WI38 (cell line): ENCODE results near the gene GADD45GIP1.

Source experiments
- H3K4me3 ChIP-seq: 2 replicates; pipeline ENCODE4 v1.5.1; 2011; ENCODE audit warnings: low read depth, mild to moderate bottlenecking, control low read depth, low read length
- TF ChIP-seq, protein P1 (sequence below): IDR thresholded peaks from 2 replicates; pipeline ENCODE4 v1.5.1; 2012; ENCODE audit warnings: low read depth, mild to moderate bottlenecking, control low read depth, low read length

GADD45GIP1 gene

DNA sequence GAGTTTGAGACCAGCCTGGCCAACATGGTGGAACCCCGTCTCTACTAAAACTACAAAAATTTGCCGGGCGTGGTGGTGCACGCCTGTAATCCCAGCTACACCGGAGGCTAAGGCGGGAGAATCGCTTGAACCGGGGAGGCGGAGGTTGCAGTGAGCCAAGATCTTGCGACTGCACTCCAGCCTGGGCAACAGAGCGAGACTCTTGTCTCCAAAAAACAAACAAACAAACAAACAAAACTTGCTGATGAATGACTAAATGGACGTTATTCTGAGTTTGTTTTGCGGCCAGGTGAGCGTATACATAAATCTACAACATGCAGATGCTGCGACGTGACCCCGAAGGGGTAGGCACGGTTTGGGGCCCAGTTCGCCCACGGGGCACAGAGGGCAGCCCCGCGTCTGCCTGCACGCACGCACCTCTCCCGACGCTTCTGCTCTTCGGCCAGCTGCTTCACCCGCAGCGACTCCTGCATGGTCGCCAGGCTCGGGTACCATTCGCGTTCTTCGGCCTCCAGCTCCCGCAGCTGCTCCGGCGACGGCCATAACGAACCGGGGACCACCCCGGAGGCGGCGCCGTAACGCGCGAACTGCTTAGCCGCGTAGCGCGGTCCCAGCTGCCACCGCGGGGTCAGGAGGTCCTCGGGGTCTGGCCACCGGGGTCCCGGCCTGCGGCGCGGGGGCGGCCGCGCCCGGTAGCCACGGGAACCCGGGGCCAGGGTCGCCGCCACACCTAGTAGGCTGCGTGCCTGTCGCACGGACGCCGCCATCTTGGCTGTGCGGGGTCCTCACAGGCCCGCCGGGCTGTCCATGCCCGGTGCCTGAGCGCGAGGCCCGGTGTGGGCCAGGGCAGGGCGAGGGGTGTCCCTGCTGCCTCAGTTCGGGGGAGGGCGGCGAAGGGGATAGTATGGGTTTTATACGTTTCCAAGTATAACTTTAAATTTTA, at the start of gene GADD45GIP1:
Gene GADD45GIP1 (minus strand): TSS at position 778 of the 943 bp plus-strand sequence. CDS start 11 bp downstream, at position 767.
- TF ChIP-seq, protein P1, sequence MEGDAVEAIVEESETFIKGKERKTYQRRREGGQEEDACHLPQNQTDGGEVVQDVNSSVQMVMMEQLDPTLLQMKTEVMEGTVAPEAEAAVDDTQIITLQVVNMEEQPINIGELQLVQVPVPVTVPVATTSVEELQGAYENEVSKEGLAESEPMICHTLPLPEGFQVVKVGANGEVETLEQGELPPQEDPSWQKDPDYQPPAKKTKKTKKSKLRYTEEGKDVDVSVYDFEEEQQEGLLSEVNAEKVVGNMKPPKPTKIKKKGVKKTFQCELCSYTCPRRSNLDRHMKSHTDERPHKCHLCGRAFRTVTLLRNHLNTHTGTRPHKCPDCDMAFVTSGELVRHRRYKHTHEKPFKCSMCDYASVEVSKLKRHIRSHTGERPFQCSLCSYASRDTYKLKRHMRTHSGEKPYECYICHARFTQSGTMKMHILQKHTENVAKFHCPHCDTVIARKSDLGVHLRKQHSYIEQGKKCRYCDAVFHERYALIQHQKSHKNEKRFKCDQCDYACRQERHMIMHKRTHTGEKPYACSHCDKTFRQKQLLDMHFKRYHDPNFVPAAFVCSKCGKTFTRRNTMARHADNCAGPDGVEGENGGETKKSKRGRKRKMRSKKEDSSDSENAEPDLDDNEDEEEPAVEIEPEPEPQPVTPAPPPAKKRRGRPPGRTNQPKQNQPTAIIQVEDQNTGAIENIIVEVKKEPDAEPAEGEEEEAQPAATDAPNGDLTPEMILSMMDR: no peak
- H3K4me3 ChIP-seq: peak within 1 kb of the TSS; percentile 86

DNA sequence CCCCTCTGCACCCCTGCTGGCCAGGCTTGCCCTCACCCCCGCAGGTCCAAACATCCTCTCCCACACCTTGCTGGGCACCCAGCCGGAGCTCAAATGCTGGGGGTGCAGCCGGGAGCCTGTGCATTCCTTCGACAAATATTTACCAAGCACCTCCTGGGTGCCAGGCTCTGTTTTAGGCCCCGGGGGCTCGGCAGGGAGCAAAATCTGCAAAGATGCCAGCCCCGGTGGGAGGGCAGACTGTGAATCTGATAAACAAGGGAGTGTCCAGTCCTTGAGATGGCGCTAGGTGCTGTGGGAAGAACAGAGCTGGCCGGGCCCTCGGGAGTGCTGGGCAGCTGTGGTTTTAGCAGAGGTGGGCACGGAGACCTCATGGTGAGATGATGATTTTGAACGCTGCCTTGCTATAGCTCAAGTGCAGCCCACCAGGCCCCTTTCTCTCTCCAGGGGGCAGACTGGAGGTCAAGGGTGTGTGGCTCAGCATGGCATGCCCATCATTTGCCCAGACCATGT, 48.9 kb upstream of the GADD45GIP1 start:
- TF ChIP-seq, protein P1: no peak
- no peak overlapping the region for H3K4me3 ChIP-seq

DNA sequence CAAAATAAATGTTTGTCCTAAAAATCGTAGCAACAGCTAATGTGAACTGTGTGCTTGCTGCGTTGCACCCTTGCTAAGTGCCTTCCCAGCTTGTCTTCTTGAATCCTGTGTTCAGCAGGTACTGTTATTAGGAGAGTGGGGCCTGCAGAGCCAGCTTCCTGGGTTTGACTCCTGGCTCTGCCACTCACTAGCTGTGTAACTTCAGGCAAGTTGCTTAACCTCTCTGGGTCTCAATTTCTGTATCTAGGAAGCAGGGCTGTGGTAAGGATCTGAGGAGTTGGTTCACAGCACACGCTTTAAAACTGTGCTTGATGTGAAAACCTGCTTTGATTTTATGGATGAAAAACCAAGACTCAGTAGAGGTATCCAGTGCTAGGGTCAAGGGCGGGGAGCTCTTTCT, 48.2 kb upstream of the GADD45GIP1 start:
- TF ChIP-seq, protein P1: no peak
- no peak overlapping the region for H3K4me3 ChIP-seq

DNA sequence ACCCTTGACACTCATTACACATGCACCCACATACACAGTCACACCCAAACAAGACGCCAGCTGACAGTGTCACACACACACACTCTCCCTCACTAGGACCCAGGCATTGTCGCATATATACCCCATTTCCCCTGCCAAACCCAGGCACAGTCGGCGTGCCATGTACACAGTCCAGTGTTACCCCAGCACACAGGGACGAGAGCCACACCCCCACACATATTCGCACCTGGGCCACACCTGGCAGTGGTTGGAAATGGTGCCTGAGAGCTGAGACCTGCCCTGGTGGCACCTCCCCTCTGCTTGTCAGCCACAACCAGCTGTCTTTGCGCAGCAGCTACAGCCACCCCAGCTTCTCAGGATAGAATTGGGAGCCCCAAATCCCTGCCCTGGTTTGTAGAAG, 47.2 kb upstream of the GADD45GIP1 start:
- no peak overlapping the region for H3K4me3 ChIP-seq
- TF ChIP-seq, protein P1: no peak

- TF ChIP-seq, protein P1: no peak
- H3K4me3 ChIP-seq: no peak overlapping the region
Measured at GRCh38 chr19:13003081-13003480, 46.1 kb upstream of the GADD45GIP1 start.

DNA sequence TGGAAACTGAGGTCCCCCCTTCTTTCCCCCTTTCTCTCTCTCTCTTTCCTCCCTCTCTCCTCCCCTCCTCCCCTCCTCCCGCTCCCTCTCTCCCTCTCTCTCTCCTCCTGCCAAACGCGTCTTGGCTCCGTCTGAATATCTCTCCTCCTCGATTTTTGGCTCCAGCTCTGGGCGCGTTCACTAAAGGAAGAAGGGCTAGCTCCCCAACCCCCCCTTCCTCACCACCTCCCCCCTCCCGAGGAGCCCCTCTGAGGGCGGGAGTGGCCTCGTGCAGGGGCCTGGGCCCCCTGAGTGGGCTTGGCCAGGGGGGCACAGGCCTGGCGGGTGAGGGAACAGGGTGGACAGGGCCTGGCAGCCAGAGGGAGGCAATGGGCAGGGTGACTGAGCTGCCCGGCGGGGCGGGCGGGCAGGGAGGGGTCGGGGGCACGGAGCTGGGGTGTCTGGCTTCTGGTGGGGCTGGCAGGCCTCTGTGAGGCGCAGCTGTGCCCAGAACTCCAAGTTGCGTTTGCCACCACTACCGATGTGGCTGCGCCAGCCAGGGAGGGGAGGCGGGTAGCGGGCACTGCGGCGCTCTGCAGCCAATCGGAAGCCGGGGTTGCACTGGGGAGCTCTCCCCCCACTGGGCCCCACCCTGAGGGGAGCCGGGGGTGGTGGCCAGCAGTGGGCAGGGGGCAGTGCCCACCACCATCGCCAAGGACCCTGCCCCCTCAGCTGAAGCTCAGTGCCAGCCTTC, 45.3 kb upstream of the GADD45GIP1 start:
- H3K4me3 ChIP-seq: no peak overlapping the region
- TF ChIP-seq, protein P1: no peak
